H7 (cell line): Measurements from ENCODE around the gene MALT1. TPM values are rescaled to one million over a fixed set of nuclear protein-coding genes. Genes with fewer than 3 reads are reported as not detected.
"Not testable (repeated sequence)": the region's sequence is repeated elsewhere in the genome, so short reads cannot be mapped to it uniquely, and the experiment has no call there.

Experiments
- DNase-seq: peaks from one replicate; pipeline ENCODE4 v3.0.0; 2012
- H3K27me3 ChIP-seq: 2 replicates; pipeline ENCODE4 v1.6.0; 2011; ENCODE audit warnings: mild to moderate bottlenecking, low read length; ENCODE audit not compliant: control insufficient read depth, insufficient read depth
- H3K36me3 ChIP-seq: replicated peaks from 2 replicates; pipeline ENCODE4 v1.5.1; 2011; ENCODE audit warnings: low read length; ENCODE audit not compliant: control insufficient read depth, insufficient read depth
- H3K4me3 ChIP-seq: 2 replicates; pipeline ENCODE4 v1.5.1; 2011; ENCODE audit warnings: low read depth, mild to moderate bottlenecking, control low read depth, low read length, moderate library complexity; ENCODE audit not compliant: insufficient read depth
- total RNA-seq: library from RNA; depleted of rRNA; stranded (reverse); fragments of >200 nt; shearing (Covaris generic); gene quantifications from 2 replicates; pipeline ENCODE4 v1.2.3, GENCODE V29; 2014

The MALT1 gene
- total RNA-seq, 1 experiment from 2014 or later, result 18.9 TPM

DNA sequence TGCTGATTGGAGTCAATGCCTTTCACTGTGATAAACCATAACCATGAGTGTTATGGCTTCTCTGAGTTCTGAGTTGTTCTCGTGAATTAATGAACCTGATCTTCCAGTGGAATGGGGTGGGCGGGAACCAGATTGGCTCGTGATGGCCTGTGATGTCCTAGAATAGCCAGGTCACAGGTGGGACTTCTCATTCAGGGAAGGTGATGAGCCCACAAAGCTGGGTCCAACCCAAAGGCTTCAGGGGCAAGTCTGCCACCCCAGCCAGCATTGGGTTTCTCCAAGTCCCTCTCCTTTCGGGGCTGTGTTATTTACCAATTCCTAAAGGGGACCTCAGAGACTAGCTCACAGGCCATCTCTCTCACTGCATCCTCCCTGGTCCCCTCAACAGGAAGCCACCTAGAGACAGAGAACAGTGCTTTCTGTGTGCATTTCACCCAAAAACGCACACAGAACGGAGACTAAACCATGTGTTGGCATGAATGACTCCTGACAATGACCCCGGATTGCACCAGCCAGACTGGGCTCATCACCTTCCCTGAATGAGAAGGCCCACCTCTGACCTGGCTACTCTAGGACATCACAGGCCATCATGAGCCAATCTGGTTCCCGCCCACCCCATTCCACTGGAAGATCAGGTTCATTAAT, 85.5 kb downstream of the MALT1 start:
- DNase-seq, result no peak

DNA sequence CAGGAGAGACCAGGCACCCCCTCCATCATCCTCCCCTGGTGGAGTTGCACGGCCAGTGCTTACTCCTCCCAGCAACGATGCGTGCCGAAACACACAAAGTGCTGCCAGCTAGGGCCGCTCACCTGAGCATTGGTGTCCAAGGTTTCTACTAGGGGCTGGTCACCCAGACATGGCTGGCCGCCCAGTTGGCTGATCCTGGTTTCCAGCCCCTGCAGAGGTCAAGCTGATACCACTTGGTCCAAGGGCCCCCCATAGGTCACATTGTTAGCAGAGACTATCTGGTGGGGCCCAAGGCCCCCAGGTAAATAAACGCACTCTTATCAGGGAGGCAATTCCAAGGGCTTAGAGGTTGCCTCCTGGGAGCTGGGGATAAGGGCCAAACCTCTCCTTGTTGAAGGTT, 86.1 kb downstream of the MALT1 start:
- not testable (repeated sequence) for H3K27me3 ChIP-seq, DNase-seq, H3K4me3 ChIP-seq, H3K36me3 ChIP-seq

More for the DNA sequence above, 85.5 kb downstream of the MALT1 start:
- H3K27me3 ChIP-seq, result no peaks in the 10 kb centered on the region
- no peaks in the 10 kb centered on the region for H3K36me3 ChIP-seq
- no peak overlapping the region for H3K4me3 ChIP-seq

DNA sequence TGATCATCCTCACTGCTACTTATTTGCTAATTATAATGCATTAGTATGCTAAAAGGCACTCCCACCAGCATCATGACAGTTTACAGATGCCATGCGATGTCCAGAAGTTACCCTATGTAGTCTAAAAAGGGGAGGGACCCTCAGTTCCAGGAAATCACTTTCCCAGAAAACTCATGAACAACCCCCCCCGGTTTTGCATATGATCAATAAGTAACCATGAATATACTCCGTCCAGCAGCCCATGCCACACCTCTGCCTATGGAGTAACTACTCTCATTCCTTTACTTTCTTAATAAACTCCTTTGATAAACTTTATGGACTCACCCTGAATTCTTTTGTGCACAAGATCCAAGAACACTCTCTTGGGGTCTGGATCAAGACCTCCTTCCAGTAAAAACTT, 86.8 kb downstream of the MALT1 start:
- DNase-seq, result no peak
- Histone ChIP-seq H3K36me3 (no peaks in the 10 kb centered on the region), H3K27me3 (no peaks in the 10 kb centered on the region), H3K4me3 (no peak overlapping the region)

DNA sequence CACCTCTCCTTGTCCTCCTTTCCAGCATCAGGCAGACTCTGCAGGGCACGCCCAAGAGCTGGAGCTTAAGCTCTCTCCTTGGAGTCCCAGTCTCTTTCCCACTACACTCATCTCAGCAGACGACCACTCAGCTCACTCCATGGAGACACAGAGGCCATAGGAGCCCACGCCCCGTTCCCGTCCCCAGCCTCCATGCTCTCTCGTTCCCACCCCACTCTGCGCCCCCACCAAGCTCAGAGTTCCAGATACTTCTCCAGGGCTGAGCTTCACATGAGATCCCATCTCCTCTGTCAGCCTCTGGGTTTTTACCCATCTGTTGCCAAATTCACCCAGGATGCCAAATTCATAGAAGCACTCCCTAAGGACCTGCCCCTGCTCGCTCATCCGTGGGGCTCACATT, 87.3 kb downstream of the MALT1 start:
- DNase-seq, result no peak
- Histone ChIP-seq H3K4me3 (no peak overlapping the region), H3K27me3 (no peaks in the 10 kb centered on the region)

DNA sequence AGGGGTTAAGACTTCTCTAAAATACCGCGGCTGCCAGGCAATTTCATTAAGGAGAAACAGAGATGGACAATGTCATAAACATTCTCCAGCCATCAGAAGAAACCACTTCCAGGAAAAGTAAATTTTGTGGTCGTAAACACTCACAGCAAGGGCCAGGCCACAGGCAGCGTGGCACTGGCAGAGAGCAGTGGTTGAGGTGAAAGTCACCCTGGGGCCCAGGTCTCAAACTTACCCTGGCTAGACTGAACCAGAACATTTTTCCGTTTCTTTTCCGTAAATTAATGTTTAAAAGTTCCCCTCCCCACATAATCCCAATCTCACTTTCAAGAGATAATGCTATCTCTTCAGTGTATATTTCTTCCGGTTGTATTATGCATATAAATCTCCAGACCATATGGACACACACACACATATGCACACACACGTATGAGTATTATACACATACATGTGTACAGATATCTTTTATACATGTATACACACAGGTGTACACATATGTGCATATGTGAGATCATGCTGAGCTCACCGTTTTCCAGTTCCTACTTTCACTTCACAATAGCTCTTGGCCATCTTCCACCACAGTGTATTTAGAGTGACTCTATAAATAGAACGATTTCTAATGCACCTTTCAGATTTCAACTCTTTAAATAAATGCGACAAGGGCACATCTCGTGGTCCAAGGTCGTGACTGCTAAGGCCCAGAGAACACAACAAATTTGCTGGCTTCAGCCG, 90.1 kb downstream of the MALT1 start:
- Histone ChIP-seq H3K36me3 (no peaks in the 10 kb centered on the region), H3K4me3 (no peak overlapping the region), H3K27me3 (no peaks in the 10 kb centered on the region)
- no peak for DNase-seq

More for the DNA sequence above, 87.3 kb downstream of the MALT1 start:
- no peaks in the 10 kb centered on the region for H3K36me3 ChIP-seq

DNA sequence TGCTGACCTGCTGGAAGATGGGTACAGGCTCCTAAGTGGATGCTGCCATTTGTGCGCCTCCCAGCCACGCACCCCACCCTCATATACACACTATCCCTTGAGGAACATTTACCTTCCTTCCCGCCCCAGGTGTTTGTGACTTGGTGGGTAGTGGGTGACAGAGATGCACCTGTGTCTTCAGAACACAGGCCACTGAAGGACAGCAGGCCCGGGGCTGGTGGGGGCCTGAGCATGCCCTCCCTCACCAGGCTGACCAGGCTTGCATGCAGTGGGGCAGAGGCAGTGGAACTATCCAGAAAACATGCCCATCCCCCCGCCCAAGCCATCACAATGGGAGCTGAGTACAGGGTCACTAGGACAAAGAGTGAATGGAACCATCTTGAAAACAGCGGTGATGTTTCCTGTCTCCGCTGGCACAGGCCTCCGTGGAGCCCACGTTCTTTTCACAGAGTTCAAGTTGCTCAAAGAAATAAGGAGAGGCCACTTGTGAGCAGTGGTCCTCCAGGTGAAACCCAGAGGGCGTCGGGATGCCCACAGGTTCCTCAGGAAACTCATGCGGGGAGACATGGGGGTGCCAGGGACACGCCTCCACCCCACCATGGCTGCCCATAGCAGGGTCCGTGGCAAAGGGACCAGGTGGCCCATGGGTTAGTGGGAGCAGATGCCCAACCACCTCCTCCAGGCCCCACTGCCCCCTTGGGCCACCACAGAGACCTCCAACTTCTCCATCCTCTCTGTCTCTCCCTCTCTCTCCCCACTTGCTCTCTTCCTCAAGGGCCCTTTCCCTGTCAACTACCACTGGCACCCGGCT, 90.9 kb downstream of the MALT1 start:
- no peak overlapping the region for H3K4me3 ChIP-seq
- H3K27me3 ChIP-seq, result no peaks in the 10 kb centered on the region
- no peaks in the 10 kb centered on the region for H3K36me3 ChIP-seq
- DNase-seq, result no peak

DNA sequence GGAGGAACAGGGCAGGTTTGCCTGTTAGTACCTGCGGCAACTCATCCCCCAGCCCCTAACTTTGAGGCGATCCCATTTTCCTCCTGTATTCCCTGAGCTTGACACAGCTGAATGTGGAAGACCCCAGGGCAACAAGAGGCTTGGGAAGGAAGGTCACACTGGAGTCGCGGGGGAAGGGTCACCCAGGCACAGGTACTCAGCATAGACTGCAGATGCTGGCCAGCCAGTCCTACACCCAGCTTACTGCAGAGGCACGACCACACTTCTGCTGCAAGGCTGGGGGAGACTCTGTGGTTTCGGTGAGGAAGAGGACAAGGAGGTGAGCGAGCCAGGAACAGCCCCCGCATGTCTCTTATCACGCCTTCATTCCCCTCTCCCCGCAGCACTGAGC, 91.5 kb downstream of the MALT1 start:
- H3K4me3 ChIP-seq, result no peak overlapping the region
- no peaks in the 10 kb centered on the region for H3K36me3 ChIP-seq
- DNase-seq, result no peak
- no peaks in the 10 kb centered on the region for H3K27me3 ChIP-seq

DNA sequence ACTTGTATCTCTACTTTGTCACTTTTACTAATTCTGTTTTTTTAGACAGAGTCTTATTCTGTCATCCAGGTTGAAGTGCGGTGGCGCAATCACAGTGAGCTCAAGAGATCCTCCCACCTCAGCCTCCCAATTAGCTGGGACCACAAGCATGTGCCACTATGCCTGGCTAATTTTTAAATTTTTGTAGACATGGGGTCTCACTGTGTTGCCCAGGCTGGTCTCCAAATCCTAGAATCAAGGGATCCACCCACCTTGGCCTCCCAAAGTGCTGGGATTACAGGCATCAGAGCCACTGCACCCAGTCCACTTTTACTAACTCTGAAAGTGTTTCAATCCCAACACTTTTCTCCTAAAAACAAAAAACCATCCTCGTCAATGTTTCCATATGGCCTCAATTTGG, 94.9 kb downstream of the MALT1 start:
- Histone ChIP-seq H3K27me3 (peaks cover 1% of the 10 kb centered on the region; the same call in 1 of the 2 replicates), H3K4me3 (no peak overlapping the region), H3K36me3 (no peaks in the 10 kb centered on the region)
- DNase-seq, result no peak

DNA sequence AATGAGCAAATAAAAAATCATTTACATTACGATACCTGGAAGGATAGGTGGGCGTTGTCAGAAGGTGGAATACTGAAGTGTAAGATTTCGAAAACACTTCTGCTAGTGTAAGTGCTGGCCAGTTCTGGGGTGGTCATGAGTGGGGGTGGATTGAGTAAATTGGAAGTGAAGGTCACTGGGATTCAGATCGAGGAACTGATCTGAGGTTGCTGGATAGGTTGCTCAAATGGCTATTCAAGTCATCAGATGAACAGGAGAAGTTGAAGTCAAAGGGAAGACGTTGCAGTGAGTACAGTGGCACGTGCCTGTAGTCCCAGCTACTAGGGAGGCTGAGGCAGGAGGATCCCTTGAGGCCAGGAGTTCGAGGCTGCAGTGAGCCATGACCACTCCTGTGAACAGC, 95.7 kb downstream of the MALT1 start:
- H3K36me3 ChIP-seq, result no peaks in the 10 kb centered on the region
- DNase-seq, result no peak
- peaks cover 1% of the 10 kb centered on the region; the same call in 1 of the 2 replicates for H3K27me3 ChIP-seq
- H3K4me3 ChIP-seq, result no peak overlapping the region

DNA sequence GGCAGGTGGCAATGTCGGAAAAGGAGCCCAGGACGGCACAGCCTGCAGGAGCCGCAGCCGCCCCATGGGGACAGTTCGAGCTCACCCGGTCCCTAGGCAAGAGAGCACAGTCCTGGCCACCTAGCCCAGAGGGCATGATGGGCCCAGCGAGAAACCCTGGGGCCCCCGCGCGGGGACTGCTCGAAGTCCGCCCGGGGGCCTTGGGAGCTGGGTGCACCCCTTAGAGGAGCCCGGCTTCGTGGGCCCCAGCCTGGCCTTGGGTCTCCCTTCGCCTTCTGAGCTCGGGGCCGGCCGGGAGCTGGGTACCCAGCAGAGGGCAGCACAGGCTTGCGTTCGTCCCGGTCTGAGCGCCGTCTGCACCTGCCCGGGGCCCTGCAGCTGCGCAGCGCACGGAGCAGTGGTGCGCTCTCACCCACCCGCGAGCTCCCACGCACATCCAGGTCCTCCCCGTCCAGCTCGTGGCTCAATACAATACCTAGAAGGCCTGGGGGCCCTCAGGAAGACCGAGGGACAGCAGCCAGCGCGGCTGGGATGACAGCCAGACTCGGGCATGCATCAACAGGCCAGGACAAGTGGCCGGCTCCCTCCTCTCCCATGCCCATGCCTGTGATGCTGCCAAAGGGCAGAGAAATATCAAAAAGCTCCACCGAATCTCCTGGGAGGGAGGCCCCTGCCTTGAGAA, 97.2 kb downstream of the MALT1 start:
- Histone ChIP-seq H3K27me3 (peaks cover 1% of the 10 kb centered on the region; the same call in 1 of the 2 replicates), H3K4me3 (peak overlapping the region; percentile 16), H3K36me3 (no peaks in the 10 kb centered on the region)
- peak; percentile 95 for DNase-seq

DNA sequence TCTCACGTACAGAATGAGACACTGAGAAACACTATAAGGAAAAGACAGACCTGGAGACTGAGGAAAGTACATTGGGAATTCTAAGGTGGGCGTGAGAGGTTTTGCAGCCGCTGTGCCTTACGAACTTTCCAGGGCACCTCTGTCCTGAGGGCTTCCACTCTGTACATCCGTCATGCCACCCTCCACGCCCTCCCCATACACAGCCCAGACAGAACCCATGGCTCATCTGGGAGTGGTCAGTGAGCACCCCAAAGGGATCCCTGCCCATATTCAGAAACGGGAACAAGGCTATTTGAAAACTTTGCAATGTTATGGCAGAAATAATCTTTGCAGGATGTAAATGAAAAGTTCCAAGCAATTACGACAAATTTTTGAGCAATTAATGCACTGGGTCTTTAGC, 98.1 kb downstream of the MALT1 start:
- Histone ChIP-seq H3K27me3 (peaks cover 1% of the 10 kb centered on the region; the same call in 1 of the 2 replicates), H3K36me3 (no peaks in the 10 kb centered on the region), H3K4me3 (no peak overlapping the region)
- DNase-seq, result no peak

DNA sequence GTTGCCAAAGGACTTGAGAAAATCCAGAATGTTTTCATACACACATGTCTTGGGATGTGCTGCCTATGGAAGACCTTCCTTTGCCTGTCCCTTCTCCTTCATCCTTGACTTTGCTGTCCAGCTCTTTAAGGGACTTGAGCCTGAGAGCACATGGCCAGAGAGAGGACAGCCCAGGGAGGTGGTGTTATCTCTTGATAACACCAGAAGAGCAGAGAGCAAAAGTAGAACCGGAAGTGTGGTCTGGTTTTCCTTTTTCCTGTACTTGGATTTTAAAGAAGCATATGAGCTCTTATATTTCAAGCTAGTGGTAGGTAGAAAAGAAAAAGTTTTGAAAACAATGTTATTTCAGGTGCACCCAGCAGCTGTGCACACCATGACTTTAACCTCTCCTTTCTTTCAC, 99.3 kb downstream of the MALT1 start:
- peaks cover 1% of the 10 kb centered on the region; the same call in 1 of the 2 replicates for H3K27me3 ChIP-seq
- H3K36me3 ChIP-seq, result no peaks in the 10 kb centered on the region
- no peak overlapping the region for H3K4me3 ChIP-seq
- DNase-seq, result no peak

DNA sequence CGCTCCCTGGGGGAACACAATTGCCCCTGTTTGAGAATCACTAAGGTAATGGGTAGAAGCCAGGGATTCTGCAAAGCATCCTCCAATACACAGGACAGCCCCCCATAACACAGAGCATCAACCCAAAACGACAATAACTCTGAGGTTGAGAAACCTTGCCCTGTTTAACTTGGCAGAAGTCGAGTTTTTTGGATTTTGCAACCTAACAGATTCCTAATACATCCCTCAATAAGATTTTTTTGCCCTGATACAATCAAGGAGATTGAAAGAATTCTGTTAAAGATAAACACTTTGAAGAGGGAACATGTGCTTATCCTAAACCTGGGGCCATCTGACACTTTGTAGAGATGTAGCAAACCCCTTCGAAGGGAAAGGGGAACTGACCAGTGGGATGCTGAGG, 100.9 kb downstream of the MALT1 start:
- Histone ChIP-seq H3K36me3 (no peaks in the 10 kb centered on the region), H3K27me3 (peaks cover 1% of the 10 kb centered on the region; the same call in 1 of the 2 replicates), H3K4me3 (no peak overlapping the region)
- DNase-seq, result no peak

DNA sequence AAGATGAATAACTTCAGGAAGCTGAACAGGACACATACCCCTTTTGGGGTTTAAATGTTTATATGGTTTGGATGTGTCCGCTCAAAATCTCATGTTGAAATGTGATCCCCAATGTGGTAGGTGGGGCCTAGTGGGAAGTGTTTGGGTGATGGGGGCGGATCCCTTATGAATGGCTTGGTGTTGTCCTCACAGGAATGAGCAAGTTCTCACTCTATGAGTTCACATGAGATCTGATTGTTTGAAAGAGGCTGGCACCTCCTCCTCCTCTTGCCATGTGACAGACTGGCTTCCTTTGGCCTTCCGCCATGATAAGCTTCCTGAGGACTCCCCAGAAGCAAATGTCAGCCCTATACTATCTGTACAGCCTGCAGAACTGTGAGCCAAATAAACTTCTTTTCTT, 104.8 kb downstream of the MALT1 start:
- DNase-seq, result no peak
- Histone ChIP-seq H3K27me3 (no peaks in the 10 kb centered on the region), H3K4me3 (no peak overlapping the region), H3K36me3 (no peaks in the 10 kb centered on the region)
